GM12864 (cell line): ENCODE measurements around the gene ST6GALNAC3.

Experiments
- DNase-seq: peaks from one replicate; pipeline ENCODE4 v3.0.0-alpha.2; 2011; ENCODE audit warnings: low read depth
- H3K4me3 ChIP-seq: 2 replicates; pipeline ENCODE4 v1.5.1; 2011; ENCODE audit warnings: mild to moderate bottlenecking, low read depth, low read length, control low read depth
- CTCF ChIP-seq: IDR thresholded peaks from 2 replicates; pipeline ENCODE4 v1.5.1; 2011; ENCODE audit warnings: low read depth, mild to moderate bottlenecking, moderate library complexity, low read length, control low read depth, inconsistent platforms; ENCODE audit errors: missing control alignments

Gene ST6GALNAC3

GRCh38 chr1:76068953-76069561 lies 5.5 kb upstream of the ST6GALNAC3 start:
- no peak for DNase-seq
- no peak overlapping the region for H3K4me3 ChIP-seq
- no peak for TF ChIP-seq CTCF

GRCh38 chr1:76070538-76070937 lies 4.0 kb upstream of the ST6GALNAC3 start:
- DNase-seq, result no peak
- TF ChIP-seq CTCF, result no peak
- no peak overlapping the region for H3K4me3 ChIP-seq

- no peak overlapping the region for H3K4me3 ChIP-seq
- no peak for DNase-seq
Observed at GRCh38 chr1:76073481-76073880, 1.1 kb upstream of the ST6GALNAC3 start.

GRCh38 chr1:76075188-76075489 lies 593 bp downstream of the ST6GALNAC3 start:
- TF ChIP-seq CTCF, result no peak
- no peak overlapping the region; the same call in 1 of the 2 replicates for H3K4me3 ChIP-seq
- no peak for DNase-seq

More at GRCh38 chr1:76073481-76073880, 1.1 kb upstream of the ST6GALNAC3 start:
- no peak for TF ChIP-seq CTCF

GRCh38 chr1:76075877-76076276 lies 1.3 kb downstream of the ST6GALNAC3 start:
- no peak overlapping the region for H3K4me3 ChIP-seq
- no peak for DNase-seq
- TF ChIP-seq CTCF, result no peak

- no peak for DNase-seq
- no peak for TF ChIP-seq CTCF
- no peak overlapping the region for H3K4me3 ChIP-seq
Observed at GRCh38 chr1:76079475-76080227, 5.1 kb downstream of the ST6GALNAC3 start.
